Epithelial cell of proximal tubule (primary cell): ENCODE data around the gene ADGRD2. TPM values are rescaled to one million over a fixed set of nuclear protein-coding genes. Genes with fewer than 3 reads are reported as not detected.

Experiments
- DNase-seq: peaks from one replicate; pipeline ENCODE4 v3.0.0-alpha.2; 2011; ENCODE audit warnings: low read depth
- H3K4me3 ChIP-seq: 2 replicates; pipeline ENCODE4 v1.5.1; 2011; ENCODE audit warnings: low read depth, mild to moderate bottlenecking, low read length
- total RNA-seq: library from RNA; depleted of rRNA; stranded (reverse); fragments of >200 nt; gene quantifications from 2 replicates; pipeline ENCODE4 v1.2.3, GENCODE V29; 2015
- TF ChIP-seq, protein P1 (sequence below): conservative IDR thresholded peaks from 2 replicates; pipeline ENCODE4 v1.5.1; 2012; ENCODE audit warnings: low read depth, mild to moderate bottlenecking, low read length

The ADGRD2 gene
- total RNA-seq, 1 donor from 2014 or later = not detected

DNA sequence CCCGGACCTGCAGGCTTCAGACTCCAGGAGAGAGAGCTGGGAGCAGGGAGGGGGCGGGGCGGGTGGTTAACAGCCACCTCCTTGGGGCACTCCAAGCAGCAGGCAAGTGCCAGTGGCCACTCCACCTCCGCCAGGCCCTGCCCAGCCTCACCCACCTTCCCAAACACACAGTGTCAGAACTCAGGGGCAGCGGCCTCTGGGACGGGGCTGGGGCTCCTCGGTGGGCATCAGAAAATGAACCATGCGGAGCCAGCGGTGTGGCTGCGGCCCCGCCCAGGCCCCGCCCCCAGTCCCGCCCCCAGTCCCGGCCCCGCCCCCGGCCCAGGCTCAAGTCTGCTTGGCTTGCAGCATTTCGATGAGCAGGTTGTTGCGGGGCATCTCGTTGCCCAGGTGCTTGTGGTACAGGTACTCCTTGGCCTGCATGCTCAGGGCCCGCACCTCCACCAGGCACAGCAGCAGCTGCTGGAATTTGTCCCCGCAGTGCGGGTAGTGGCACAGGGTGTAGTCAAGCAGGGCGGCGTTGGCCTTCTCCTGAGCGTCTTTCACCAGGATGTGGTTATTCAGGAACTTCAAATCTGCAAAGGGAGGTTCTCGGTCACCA, 32.3 kb downstream of the ADGRD2 start:
- H3K4me3 ChIP-seq = no peak overlapping the region
- DNase-seq = no peak
- TF ChIP-seq, protein P1, sequence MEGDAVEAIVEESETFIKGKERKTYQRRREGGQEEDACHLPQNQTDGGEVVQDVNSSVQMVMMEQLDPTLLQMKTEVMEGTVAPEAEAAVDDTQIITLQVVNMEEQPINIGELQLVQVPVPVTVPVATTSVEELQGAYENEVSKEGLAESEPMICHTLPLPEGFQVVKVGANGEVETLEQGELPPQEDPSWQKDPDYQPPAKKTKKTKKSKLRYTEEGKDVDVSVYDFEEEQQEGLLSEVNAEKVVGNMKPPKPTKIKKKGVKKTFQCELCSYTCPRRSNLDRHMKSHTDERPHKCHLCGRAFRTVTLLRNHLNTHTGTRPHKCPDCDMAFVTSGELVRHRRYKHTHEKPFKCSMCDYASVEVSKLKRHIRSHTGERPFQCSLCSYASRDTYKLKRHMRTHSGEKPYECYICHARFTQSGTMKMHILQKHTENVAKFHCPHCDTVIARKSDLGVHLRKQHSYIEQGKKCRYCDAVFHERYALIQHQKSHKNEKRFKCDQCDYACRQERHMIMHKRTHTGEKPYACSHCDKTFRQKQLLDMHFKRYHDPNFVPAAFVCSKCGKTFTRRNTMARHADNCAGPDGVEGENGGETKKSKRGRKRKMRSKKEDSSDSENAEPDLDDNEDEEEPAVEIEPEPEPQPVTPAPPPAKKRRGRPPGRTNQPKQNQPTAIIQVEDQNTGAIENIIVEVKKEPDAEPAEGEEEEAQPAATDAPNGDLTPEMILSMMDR = no peak

DNA sequence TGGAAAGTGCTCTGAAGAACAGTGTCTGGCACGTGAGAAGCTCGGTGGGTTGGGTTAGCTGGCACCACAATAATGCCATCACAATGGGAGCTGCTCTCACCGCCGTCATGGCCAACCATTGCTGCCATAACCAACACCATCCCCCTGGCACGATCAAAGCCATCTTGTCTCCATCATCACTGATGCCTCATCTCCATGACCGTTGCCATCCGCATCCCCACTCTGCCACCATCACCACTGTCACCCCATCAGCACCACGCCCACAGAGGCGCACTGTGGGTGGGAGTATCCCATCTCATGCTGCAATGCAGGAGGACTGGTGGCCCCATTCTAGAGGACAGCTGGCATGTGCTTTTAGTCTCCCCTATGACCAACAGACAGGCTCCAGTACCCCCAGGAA, 33.2 kb downstream of the ADGRD2 start:
- TF ChIP-seq, protein P1 = no peak
- DNase-seq = no peak
- no peak overlapping the region for H3K4me3 ChIP-seq

GRCh38 chr9:124485201-124485600, 35.0 kb downstream of the ADGRD2 start:
- no peak overlapping the region for H3K4me3 ChIP-seq
- TF ChIP-seq, protein P1 = no peak
- DNase-seq = no peak

- H3K4me3 ChIP-seq = no peak overlapping the region
- TF ChIP-seq, protein P1 = no peak
- DNase-seq = no peak
Measured at GRCh38 chr9:124485936-124486335, 35.7 kb downstream of the ADGRD2 start.

DNA sequence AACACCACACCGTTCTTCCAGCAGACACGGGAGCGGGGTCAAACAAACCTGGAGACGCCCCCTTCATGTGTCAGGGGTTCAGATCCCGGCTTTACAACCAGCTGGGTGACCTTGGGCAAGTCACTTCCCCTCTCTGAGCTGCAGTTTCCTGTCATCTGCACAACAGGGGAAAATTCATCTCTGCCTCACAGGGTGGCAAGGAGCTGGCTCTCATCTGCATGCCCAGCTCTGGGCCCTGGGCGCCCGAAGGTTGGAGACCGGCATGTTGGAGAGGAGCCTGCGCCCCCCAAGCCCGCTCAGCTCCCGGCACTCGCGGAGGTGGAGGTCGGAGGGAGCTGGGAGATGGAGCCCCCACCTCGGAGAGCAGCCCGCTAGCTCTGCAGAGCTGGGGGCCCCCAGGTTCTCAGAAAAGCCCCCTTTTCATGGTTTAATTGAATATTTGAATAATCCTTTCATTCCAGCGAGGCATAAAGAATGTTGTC, 36.6 kb downstream of the ADGRD2 start:
- no peak overlapping the region for H3K4me3 ChIP-seq
- DNase-seq = no peak
- TF ChIP-seq, protein P1 = no peak

GRCh38 chr9:124487260-124488182, 37.3 kb downstream of the ADGRD2 start:
- no peak overlapping the region for H3K4me3 ChIP-seq
- DNase-seq = no peak
- TF ChIP-seq, protein P1 = no peak
